Measurements from ENCODE around the gene LYST.

The LYST gene

GRCh38 chr1:235737751-235738150 is 129.0 kb downstream of the LYST start:
- no peak overlapping the region for H3K27ac ChIP-seq (ENCODE audit: low read length)
- DNase-seq: no peak
- H3K9ac ChIP-seq (ENCODE audit: low read length): no peak overlapping the region
- H3F3A ChIP-seq (ENCODE audit: insufficient read depth, low read length): no peaks in the 10 kb centered on the region
- no peaks in the 10 kb centered on the region for H3K9me3 ChIP-seq (replicated peaks; ENCODE audit: insufficient read depth, low read length)
- no peaks in the 10 kb centered on the region for H3K4me1 ChIP-seq (ENCODE audit: low read length)
- no peaks in the 10 kb centered on the region for H4K20me1 ChIP-seq (ENCODE audit: insufficient read depth, low read length)
- H3K4me3 ChIP-seq (ENCODE audit: low read length): no peak overlapping the region
- H3K9me2 ChIP-seq (replicated peaks; ENCODE audit: insufficient read depth, low read length): no peaks in the 10 kb centered on the region
- H3K4me2 ChIP-seq (ENCODE audit: low read depth, low read length): no peak overlapping the region
- H3K27me3 ChIP-seq (replicated peaks; ENCODE audit: insufficient read depth, low read length): no peaks in the 10 kb centered on the region
- no peaks in the 10 kb centered on the region for H3K36me3 ChIP-seq (replicated peaks; ENCODE audit: insufficient read depth, low read length)
- no peak overlapping the region for H2AFZ ChIP-seq (ENCODE audit: low read length)
- no peaks in the 10 kb centered on the region for H3K79me2 ChIP-seq (ENCODE audit: low read length)
- TF ChIP-seq EZH2 (optimal IDR thresholded peaks at IDR 0.05; ENCODE audit: low read depth, low read length) (no peak), EZH2phosphoT487 (IDR thresholded peaks at IDR 0.05; ENCODE audit: low read length) (no peak), CTCF (IDR thresholded peaks at IDR 0.05; ENCODE audit: low read length) (no peak)

- no peak for DNase-seq
- TF ChIP-seq CTCF (IDR thresholded peaks at IDR 0.05; ENCODE audit: low read length) (no peak), EZH2phosphoT487 (IDR thresholded peaks at IDR 0.05; ENCODE audit: low read length) (no peak), EZH2 (optimal IDR thresholded peaks at IDR 0.05; ENCODE audit: low read depth, low read length) (no peak)
- no peaks in the 10 kb centered on the region for H3K27me3 ChIP-seq (replicated peaks; ENCODE audit: insufficient read depth, low read length)
Measured at GRCh38 chr1:235736263-235736662, 130.4 kb downstream of the LYST start.

GRCh38 chr1:235735621-235736020 is 131.1 kb downstream of the LYST start:
- no peak overlapping the region for H3K27ac ChIP-seq (ENCODE audit: low read length)
- no peak overlapping the region for H3K4me3 ChIP-seq (ENCODE audit: low read length)
- no peak overlapping the region for H2AFZ ChIP-seq (ENCODE audit: low read length)
- H3F3A ChIP-seq (ENCODE audit: insufficient read depth, low read length): no peaks in the 10 kb centered on the region
- no peaks in the 10 kb centered on the region for H4K20me1 ChIP-seq (ENCODE audit: insufficient read depth, low read length)
- no peaks in the 10 kb centered on the region for H3K9me2 ChIP-seq (replicated peaks; ENCODE audit: insufficient read depth, low read length)
- H3K27me3 ChIP-seq (replicated peaks; ENCODE audit: insufficient read depth, low read length): no peaks in the 10 kb centered on the region
- TF ChIP-seq EZH2phosphoT487 (IDR thresholded peaks at IDR 0.05; ENCODE audit: low read length) (no peak), EZH2 (optimal IDR thresholded peaks at IDR 0.05; ENCODE audit: low read depth, low read length) (no peak), CTCF (IDR thresholded peaks at IDR 0.05; ENCODE audit: low read length) (no peak)
- H3K9me3 ChIP-seq (replicated peaks; ENCODE audit: insufficient read depth, low read length): no peaks in the 10 kb centered on the region
- H3K4me2 ChIP-seq (ENCODE audit: low read depth, low read length): no peak overlapping the region
- no peaks in the 10 kb centered on the region for H3K79me2 ChIP-seq (ENCODE audit: low read length)
- no peak for DNase-seq
- no peaks in the 10 kb centered on the region for H3K36me3 ChIP-seq (replicated peaks; ENCODE audit: insufficient read depth, low read length)
- no peaks in the 10 kb centered on the region for H3K4me1 ChIP-seq (ENCODE audit: low read length)
- H3K9ac ChIP-seq (ENCODE audit: low read length): no peak overlapping the region

More at GRCh38 chr1:235736263-235736662, 130.4 kb downstream of the LYST start:
- H3K4me3 ChIP-seq (ENCODE audit: low read length): no peak overlapping the region
- no peaks in the 10 kb centered on the region for H3K36me3 ChIP-seq (replicated peaks; ENCODE audit: insufficient read depth, low read length)
- H3F3A ChIP-seq (ENCODE audit: insufficient read depth, low read length): no peaks in the 10 kb centered on the region
- H3K79me2 ChIP-seq (ENCODE audit: low read length): no peaks in the 10 kb centered on the region
- H4K20me1 ChIP-seq (ENCODE audit: insufficient read depth, low read length): no peaks in the 10 kb centered on the region
- H2AFZ ChIP-seq (ENCODE audit: low read length): no peak overlapping the region
- H3K9me3 ChIP-seq (replicated peaks; ENCODE audit: insufficient read depth, low read length): no peaks in the 10 kb centered on the region
- H3K4me1 ChIP-seq (ENCODE audit: low read length): no peaks in the 10 kb centered on the region
- no peak overlapping the region for H3K27ac ChIP-seq (ENCODE audit: low read length)
- no peaks in the 10 kb centered on the region for H3K9me2 ChIP-seq (replicated peaks; ENCODE audit: insufficient read depth, low read length)
- no peak overlapping the region for H3K4me2 ChIP-seq (ENCODE audit: low read depth, low read length)
- no peak overlapping the region for H3K9ac ChIP-seq (ENCODE audit: low read length)

All from MM.1S (cell line).